Activated CD8-positive, alpha-beta T cell treated with anti-CD3 and anti-CD28 coated beads, Interleukin-2, amount 10 ng/mL, durations not matched to agents 7 days and 5 days (primary cell): ENCODE measurements around the gene GNG12. TPM values are rescaled to one million over a fixed set of nuclear protein-coding genes. Genes with fewer than 3 reads are reported as not detected.

Experiments
- ATAC-seq: fragments of 150-1000 bp; cut with Tn5 transposase; one replicate; pipeline ENCODE4 v1.10.0; 2021; ENCODE audit warnings: moderate library complexity
- CTCF ChIA-PET: fragments of 350-600 bp; sonication (Branson Sonifier 250); formaldehyde crosslinking; loops from one replicate; lab custom pipeline; 2021; ENCODE audit warnings: antibody characterized with exemption; lab: Charles Lee
- POLR2A ChIA-PET: fragments of 350-600 bp; sonication (Branson Sonifier 250); formaldehyde crosslinking; loops from one replicate; lab custom pipeline; 2021; ENCODE audit warnings: antibody characterized with exemption; lab: Charles Lee
- DNase-seq: peaks from one replicate; pipeline ENCODE4 v3.0.0-alpha.2; 2020
- H3K27ac Mint-ChIP-seq: one replicate; pipeline ENCODE4 v1.8.0; 2021; ENCODE audit warnings: mild to moderate bottlenecking, mixed read lengths
- H3K27me3 Mint-ChIP-seq: one replicate; pipeline ENCODE4 v1.8.0; 2021; ENCODE audit warnings: low read depth, mixed read lengths
- H3K36me3 Mint-ChIP-seq: one replicate; pipeline ENCODE4 v1.8.0; 2021; ENCODE audit warnings: low read depth, mixed read lengths
- H3K4me1 Mint-ChIP-seq: one replicate; pipeline ENCODE4 v1.8.0; 2021; ENCODE audit warnings: low read depth, mixed read lengths
- H3K4me3 Mint-ChIP-seq: one replicate; pipeline ENCODE4 v1.8.0; 2021; ENCODE audit warnings: mild to moderate bottlenecking, mixed read lengths
- H3K9me3 Mint-ChIP-seq: one replicate; pipeline ENCODE4 v1.8.0; 2022; ENCODE audit warnings: mixed read lengths; ENCODE audit not compliant: insufficient read depth
- total RNA-seq, 2 experiments: library from RNA; stranded (reverse); gene quantifications; one replicate each; pipeline ENCODE4 v1.2.3, GENCODE V29; 2021

The GNG12 gene
- total RNA-seq, 2 experiments from 2014 or later, result not detected

GRCh38 chr1:67747671-67748546 is 85.4 kb downstream of the GNG12 start:
- peaks cover 23% of the 10 kb centered on the region for H3K4me1 Mint-ChIP-seq
- no peak for ATAC-seq

GRCh38 chr1:67745875-67746698 is 87.2 kb downstream of the GNG12 start:
- H3K9me3 Mint-ChIP-seq, result no peaks in the 10 kb centered on the region
- no peak overlapping the region for H3K4me3 Mint-ChIP-seq
- no peak overlapping the region for H3K27ac Mint-ChIP-seq
- ChIA-PET POLR2A (interaction anchor here (0.9 to 1.0 kb wide), 2 partner anchors 16 to 60 kb away, joined by 3 to 5 read pairs; no protein-coding TSS in a partner anchor), CTCF (interaction anchor here (0.8 to 1.7 kb wide), 6 partner anchors 14 to 214 kb away, joined by 3 to 12 read pairs (median 4); no protein-coding TSS in a partner anchor)
- H3K4me1 Mint-ChIP-seq, result peaks cover 23% of the 10 kb centered on the region
- no peak for ATAC-seq
- H3K27me3 Mint-ChIP-seq, result peaks cover 18% of the 10 kb centered on the region
- no peak for DNase-seq
- H3K36me3 Mint-ChIP-seq, result no peaks in the 10 kb centered on the region

More at GRCh38 chr1:67747671-67748546, 85.4 kb downstream of the GNG12 start:
- Mint-ChIP-seq H3K27me3 (peaks cover 18% of the 10 kb centered on the region), H3K4me3 (no peak overlapping the region), H3K36me3 (no peaks in the 10 kb centered on the region), H3K27ac (no peak overlapping the region), H3K9me3 (no peaks in the 10 kb centered on the region)
- ChIA-PET CTCF (interaction anchor here (1.5 kb wide), 1 partner anchor 215 kb away, joined by 3 read pairs; no protein-coding TSS in a partner anchor), POLR2A (interaction anchor here (0.7 kb wide), 1 partner anchor 14 kb away, joined by 3 read pairs; no protein-coding TSS in a partner anchor)
- DNase-seq, result no peak

DNA sequence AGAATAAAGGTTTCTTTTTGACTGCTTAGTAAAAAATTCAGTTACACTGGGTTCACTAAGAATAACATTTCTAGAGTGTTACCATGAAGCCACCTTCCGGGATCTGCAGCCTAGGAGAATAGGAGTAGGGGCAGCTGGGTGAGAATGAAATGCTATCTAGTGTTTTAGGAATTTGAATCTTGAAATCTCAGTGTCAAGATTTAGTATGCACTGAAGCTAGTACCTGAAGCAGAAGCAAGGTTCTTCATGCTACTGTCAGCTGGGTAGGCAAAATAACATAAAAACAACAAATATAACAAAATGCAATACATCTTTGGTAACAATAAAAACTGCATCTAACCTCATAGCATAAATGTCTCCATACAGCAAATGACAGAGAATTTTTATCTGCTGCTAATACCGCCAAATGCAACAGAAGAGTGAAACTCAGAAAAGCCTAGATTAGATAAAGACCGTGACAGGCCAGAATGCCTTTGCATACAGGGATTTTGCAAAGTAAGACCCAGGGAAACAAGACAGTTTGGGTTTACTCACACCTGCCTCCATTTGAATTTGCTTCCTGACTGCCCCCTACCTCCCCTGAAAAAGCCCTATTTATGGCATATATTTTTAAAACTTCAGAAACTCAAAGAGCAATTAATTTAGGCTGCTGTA is 90.1 kb downstream of the GNG12 start:
- ATAC-seq, result no peak

DNA sequence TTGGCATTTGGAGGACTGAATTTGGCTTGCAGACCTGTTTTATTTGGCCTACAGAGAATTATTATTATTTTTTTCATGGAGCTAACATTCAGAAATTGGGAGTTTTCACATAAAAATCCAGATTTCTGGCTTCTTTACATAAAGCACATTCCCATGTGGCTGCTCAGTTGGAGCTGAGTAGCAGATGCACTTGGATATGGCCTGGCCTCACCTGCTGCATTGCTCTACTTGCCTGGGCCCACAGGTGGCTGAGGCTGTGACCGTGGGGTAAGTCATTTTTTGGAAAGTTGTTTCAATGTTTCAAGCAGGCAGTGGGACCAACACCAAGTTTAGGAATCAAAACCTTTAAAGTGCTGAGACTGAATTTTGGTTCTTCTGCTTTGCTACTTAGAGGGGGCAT is 91.5 kb downstream of the GNG12 start:
- ATAC-seq (no peak), DNase-seq (no peak)
- no peaks in the 10 kb centered on the region for H3K36me3 Mint-ChIP-seq
- no peak overlapping the region for H3K4me3 Mint-ChIP-seq
- ChIA-PET POLR2A (no interaction called here), CTCF (interaction anchor here (1.1 to 3.4 kb wide), 3 partner anchors 18 to 209 kb away, joined by 6 to 20 read pairs (median 8); no protein-coding TSS in a partner anchor)
- peaks cover 7% of the 10 kb centered on the region for H3K27me3 Mint-ChIP-seq
- no peaks in the 10 kb centered on the region for H3K9me3 Mint-ChIP-seq
- no peak overlapping the region for H3K27ac Mint-ChIP-seq
- H3K4me1 Mint-ChIP-seq, result peaks cover 9% of the 10 kb centered on the region

More for the DNA sequence above, 90.1 kb downstream of the GNG12 start:
- Mint-ChIP-seq H3K4me1 (peaks cover 13% of the 10 kb centered on the region), H3K27me3 (peaks cover 13% of the 10 kb centered on the region), H3K9me3 (no peaks in the 10 kb centered on the region), H3K27ac (no peak overlapping the region), H3K36me3 (no peaks in the 10 kb centered on the region), H3K4me3 (no peak overlapping the region)
- POLR2A ChIA-PET, result no interaction called here
- no peak for DNase-seq
- CTCF ChIA-PET, result interaction anchor here (1.1 to 3.4 kb wide), 4 partner anchors 17 to 182 kb away, joined by 3 to 20 read pairs (median 7); no protein-coding TSS in a partner anchor

DNA sequence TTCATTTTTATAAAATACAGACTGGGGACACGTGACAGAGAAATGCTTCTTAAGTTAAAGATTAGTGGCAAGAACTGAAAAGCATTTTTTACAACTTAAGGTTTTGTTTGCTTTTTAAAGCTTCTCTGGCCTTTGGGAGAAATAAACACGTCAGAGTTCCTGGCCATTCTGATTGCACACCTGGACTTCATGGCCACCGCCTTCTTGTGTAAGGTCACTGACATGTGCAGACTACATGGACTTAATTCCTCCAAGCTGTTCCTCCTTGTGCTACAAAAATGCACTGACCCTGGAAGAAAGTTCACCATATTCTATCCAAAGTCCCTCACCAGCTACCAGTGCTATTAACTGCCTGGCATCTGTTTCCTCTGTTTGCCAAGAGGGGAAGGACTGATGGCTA is 92.1 kb downstream of the GNG12 start:
- no peak overlapping the region for H3K4me3 Mint-ChIP-seq
- POLR2A ChIA-PET, result no interaction called here
- CTCF ChIA-PET, result interaction anchor here (1.1 to 3.4 kb wide), 3 partner anchors 19 to 209 kb away, joined by 6 to 20 read pairs (median 8); no protein-coding TSS in a partner anchor
- DNase-seq (no peak), ATAC-seq (no peak)
- H3K36me3 Mint-ChIP-seq, result no peaks in the 10 kb centered on the region
- H3K4me1 Mint-ChIP-seq, result peaks cover 11% of the 10 kb centered on the region
- peaks cover 7% of the 10 kb centered on the region for H3K27me3 Mint-ChIP-seq
- no peak overlapping the region for H3K27ac Mint-ChIP-seq
- H3K9me3 Mint-ChIP-seq, result no peaks in the 10 kb centered on the region

DNA sequence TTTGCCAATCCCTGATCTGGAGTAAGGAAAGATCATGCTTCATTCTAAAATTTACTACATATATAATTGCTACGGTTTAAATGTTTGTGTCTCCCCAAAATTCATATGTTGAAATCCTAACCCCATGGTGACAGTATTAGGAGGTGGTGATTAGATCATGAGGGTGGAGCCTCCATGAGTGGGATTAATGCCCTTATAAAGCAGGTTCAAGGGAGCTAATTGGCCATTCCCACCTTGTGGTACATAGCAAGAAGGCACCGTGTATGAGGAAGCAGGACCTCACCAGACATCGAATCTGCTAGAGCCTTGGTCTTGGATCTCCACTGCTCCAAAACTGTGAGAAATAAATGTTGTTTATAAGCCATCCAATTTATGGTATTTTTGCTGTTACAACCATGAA is 92.7 kb downstream of the GNG12 start:
- H3K9me3 Mint-ChIP-seq, result no peaks in the 10 kb centered on the region
- peaks cover 7% of the 10 kb centered on the region for H3K27me3 Mint-ChIP-seq
- H3K4me3 Mint-ChIP-seq, result no peak overlapping the region
- ChIA-PET CTCF (interaction anchor here (1.1 to 3.4 kb wide), 2 partner anchors 20 to 208 kb away, joined by 6 to 20 read pairs; no protein-coding TSS in a partner anchor), POLR2A (interaction anchor here (4.6 kb wide), 1 partner anchor 55 kb away, joined by 23 read pairs; the partner anchor contains the start of gene GADD45A)
- peaks cover 12% of the 10 kb centered on the region for H3K4me1 Mint-ChIP-seq
- ATAC-seq (no peak), DNase-seq (no peak)
- H3K27ac Mint-ChIP-seq, result no peak overlapping the region
- no peaks in the 10 kb centered on the region for H3K36me3 Mint-ChIP-seq

DNA sequence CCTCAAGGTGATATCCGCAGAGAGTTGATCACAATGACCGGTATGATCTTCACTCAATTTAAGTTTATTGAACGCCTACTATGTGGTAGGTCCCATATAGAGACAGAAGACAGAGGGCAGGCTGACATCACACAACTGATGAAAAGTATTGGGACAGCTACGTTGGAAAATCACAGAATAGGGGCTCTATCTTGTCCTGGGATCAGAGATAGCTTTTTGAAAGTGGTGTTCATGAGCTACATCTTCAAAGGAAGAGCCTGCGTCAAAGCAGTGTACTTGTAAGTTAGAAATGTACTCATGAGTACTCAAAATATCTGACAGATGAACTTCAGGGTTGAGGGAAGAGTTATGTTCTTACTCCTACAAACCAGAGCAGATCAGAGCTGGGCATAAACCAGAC is 93.9 kb downstream of the GNG12 start:
- ChIA-PET POLR2A (interaction anchor here (4.6 kb wide), 1 partner anchor 54 kb away, joined by 23 read pairs; the partner anchor contains the start of gene GADD45A), CTCF (interaction anchor here (1.2 to 3.4 kb wide), 2 partner anchors 21 to 53 kb away, joined by 4 to 20 read pairs; no protein-coding TSS in a partner anchor)
- H3K9me3 Mint-ChIP-seq, result no peaks in the 10 kb centered on the region
- no peaks in the 10 kb centered on the region for H3K36me3 Mint-ChIP-seq
- H3K4me3 Mint-ChIP-seq, result no peak overlapping the region
- no peak overlapping the region for H3K27ac Mint-ChIP-seq
- DNase-seq (no peak), ATAC-seq (no peak)
- H3K4me1 Mint-ChIP-seq, result peaks cover 15% of the 10 kb centered on the region
- H3K27me3 Mint-ChIP-seq, result peaks cover 3% of the 10 kb centered on the region

GRCh38 chr1:67738401-67738800 is 94.9 kb downstream of the GNG12 start:
- no peak for ATAC-seq
- ChIA-PET POLR2A (interaction anchor here (4.6 kb wide), 1 partner anchor 53 kb away, joined by 23 read pairs; the partner anchor contains the start of gene GADD45A), CTCF (interaction anchor here (1.0 to 1.6 kb wide), 4 partner anchors 12 to 52 kb away, joined by 3 to 4 read pairs (median 4); no protein-coding TSS in a partner anchor)
- H3K27me3 Mint-ChIP-seq, result no peaks in the 10 kb centered on the region
- DNase-seq, result no peak
- H3K27ac Mint-ChIP-seq, result no peak overlapping the region
- no peak overlapping the region for H3K4me3 Mint-ChIP-seq
- H3K36me3 Mint-ChIP-seq, result no peaks in the 10 kb centered on the region
- no peaks in the 10 kb centered on the region for H3K9me3 Mint-ChIP-seq
- H3K4me1 Mint-ChIP-seq, result peaks cover 19% of the 10 kb centered on the region

DNA sequence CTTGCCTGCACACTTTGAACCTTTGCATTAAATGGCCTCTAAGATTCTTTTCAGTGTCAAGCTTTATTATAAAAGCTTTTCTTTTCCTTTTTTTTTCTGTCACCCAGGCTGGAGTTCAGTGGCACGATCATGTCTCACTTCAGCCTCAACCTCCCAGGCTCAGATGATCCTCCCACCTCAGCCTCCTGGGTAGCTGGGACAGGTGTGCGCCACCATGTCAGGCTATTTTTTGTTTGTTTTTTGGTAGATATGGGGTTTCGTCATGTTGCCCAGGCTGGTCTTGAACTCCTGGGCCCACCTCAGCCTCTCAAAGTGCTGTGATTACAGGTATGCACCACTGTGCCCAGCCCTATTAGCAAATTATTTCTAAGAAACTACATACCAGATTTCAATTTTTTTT is 95.4 kb downstream of the GNG12 start:
- Mint-ChIP-seq H3K27ac (no peak overlapping the region), H3K27me3 (no peaks in the 10 kb centered on the region), H3K4me1 (peaks cover 19% of the 10 kb centered on the region), H3K4me3 (no peak overlapping the region), H3K36me3 (no peaks in the 10 kb centered on the region), H3K9me3 (no peaks in the 10 kb centered on the region)
- CTCF ChIA-PET, result interaction anchor here (1.0 to 1.6 kb wide), 3 partner anchors 13 to 23 kb away, joined by 3 to 4 read pairs (median 3); no protein-coding TSS in a partner anchor
- DNase-seq (no peak), ATAC-seq (no peak)
- POLR2A ChIA-PET, result interaction anchor here (4.6 kb wide), 1 partner anchor 52 kb away, joined by 23 read pairs; the partner anchor contains the start of gene GADD45A

DNA sequence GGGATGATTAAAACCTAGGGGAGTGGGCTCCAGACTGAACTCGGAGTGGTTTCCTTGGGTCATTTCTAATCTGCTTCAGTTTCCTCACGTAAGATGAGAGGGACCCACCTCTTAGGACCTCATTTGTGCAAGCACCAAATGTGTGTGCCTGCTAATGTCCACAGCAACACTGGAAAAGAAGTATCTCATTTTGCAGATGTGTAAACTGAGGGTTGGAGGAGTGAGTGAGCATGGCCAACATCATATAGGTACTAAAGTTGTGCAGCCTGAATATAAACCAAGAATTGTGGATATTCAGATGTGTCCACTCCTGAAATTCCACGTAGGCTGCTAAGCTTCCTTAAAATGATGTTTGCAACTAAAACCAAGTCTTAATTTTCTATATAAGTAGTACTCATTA is 96.5 kb downstream of the GNG12 start:
- no peaks in the 10 kb centered on the region for H3K36me3 Mint-ChIP-seq
- peak overlapping the region; percentile 86 for H3K27ac Mint-ChIP-seq
- ATAC-seq (no peak), DNase-seq (no peak)
- CTCF ChIA-PET, result interaction anchor here (0.9 to 1.6 kb wide), 2 partner anchors 14 to 523 kb away, joined by 3 read pairs; no protein-coding TSS in a partner anchor
- peaks cover 19% of the 10 kb centered on the region for H3K4me1 Mint-ChIP-seq
- no peaks in the 10 kb centered on the region for H3K27me3 Mint-ChIP-seq
- H3K9me3 Mint-ChIP-seq, result no peaks in the 10 kb centered on the region
- POLR2A ChIA-PET, result interaction anchor here (4.6 kb wide), 1 partner anchor 51 kb away, joined by 23 read pairs; the partner anchor contains the start of gene GADD45A
- H3K4me3 Mint-ChIP-seq, result no peak overlapping the region
